Fibroblast of lung (primary cell): ENCODE data around the gene APH1B.

Source experiments
- EZH2 ChIP-seq: IDR thresholded peaks from 2 replicates; pipeline ENCODE4 v1.5.1; 2012; ENCODE audit warnings: low read length, control low read depth, mild to moderate bottlenecking; ENCODE audit errors: missing control alignments
- TF ChIP-seq, protein P1 (sequence below), 2 donors: IDR thresholded peaks in 1 of 2; conservative IDR thresholded peaks in 1 of 2; 1 replicate in 1 of 2; 2 replicates in 1 of 2; pipeline ENCODE4 v1.5.1; 2011 to 2012; ENCODE audit warnings: low read length in 2 of 2, control low read depth in 1 of 2, inconsistent platforms in 1 of 2, low read depth in 1 of 2, mild to moderate bottlenecking in 1 of 2

DNA sequence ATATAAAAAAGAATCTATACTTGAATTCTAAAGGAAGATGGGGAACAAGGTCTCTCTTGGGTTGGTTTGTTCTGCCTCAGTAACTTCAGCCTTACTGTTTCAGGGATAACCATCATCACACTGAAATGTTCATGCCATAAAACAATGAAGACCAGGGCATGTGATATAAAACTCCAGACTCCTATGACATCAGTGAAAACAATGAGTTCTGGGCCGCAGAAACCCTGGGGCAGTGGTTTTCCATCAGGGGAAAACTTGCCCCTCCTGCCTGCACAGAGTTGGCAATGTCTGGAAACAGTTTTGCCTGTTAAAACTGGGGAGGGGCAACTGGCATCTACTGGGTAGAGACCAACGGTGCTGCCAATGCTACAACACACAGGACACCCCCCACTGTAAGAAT lies 57.4 kb downstream of the APH1B start:
- TF ChIP-seq, protein P1, sequence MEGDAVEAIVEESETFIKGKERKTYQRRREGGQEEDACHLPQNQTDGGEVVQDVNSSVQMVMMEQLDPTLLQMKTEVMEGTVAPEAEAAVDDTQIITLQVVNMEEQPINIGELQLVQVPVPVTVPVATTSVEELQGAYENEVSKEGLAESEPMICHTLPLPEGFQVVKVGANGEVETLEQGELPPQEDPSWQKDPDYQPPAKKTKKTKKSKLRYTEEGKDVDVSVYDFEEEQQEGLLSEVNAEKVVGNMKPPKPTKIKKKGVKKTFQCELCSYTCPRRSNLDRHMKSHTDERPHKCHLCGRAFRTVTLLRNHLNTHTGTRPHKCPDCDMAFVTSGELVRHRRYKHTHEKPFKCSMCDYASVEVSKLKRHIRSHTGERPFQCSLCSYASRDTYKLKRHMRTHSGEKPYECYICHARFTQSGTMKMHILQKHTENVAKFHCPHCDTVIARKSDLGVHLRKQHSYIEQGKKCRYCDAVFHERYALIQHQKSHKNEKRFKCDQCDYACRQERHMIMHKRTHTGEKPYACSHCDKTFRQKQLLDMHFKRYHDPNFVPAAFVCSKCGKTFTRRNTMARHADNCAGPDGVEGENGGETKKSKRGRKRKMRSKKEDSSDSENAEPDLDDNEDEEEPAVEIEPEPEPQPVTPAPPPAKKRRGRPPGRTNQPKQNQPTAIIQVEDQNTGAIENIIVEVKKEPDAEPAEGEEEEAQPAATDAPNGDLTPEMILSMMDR (conservative IDR thresholded peaks at IDR 0.05 in 1 of 2, IDR thresholded peaks at IDR 0.05 in 1 of 2; ENCODE audit: low read depth in 1 of 2, low read length in 2 of 2), result no peak
- no peak for TF ChIP-seq EZH2
